DOHH2 (cell line): Measurements from ENCODE around the gene PRR9.
A peak's percentile ranks its signal among the peaks of the same experiment; 100 is the strongest.
"Not testable (repeated sequence)": the region's sequence is repeated elsewhere in the genome, so short reads cannot be mapped to it uniquely, and the experiment has no call there.

ENCODE experiments used
- EZH2phosphoT487 ChIP-seq: fragments of 200-600 bp; sonication (generic); IDR thresholded peaks from 2 replicates; pipeline ENCODE4 v1.6.1; 2017; ENCODE audit warnings: borderline replicate concordance, mild to moderate bottlenecking, antibody characterized with exemption, low read length, moderate library complexity, mixed read lengths
- TF ChIP-seq, protein P1 (sequence below): fragments of 200-600 bp; sonication (generic); IDR thresholded peaks from one replicate; pipeline ENCODE4 v1.5.1; 2014; ENCODE audit warnings: antibody characterized with exemption, mild to moderate bottlenecking, low read depth, low read length; ENCODE audit not compliant: poor library complexity, severe bottlenecking

DNA sequence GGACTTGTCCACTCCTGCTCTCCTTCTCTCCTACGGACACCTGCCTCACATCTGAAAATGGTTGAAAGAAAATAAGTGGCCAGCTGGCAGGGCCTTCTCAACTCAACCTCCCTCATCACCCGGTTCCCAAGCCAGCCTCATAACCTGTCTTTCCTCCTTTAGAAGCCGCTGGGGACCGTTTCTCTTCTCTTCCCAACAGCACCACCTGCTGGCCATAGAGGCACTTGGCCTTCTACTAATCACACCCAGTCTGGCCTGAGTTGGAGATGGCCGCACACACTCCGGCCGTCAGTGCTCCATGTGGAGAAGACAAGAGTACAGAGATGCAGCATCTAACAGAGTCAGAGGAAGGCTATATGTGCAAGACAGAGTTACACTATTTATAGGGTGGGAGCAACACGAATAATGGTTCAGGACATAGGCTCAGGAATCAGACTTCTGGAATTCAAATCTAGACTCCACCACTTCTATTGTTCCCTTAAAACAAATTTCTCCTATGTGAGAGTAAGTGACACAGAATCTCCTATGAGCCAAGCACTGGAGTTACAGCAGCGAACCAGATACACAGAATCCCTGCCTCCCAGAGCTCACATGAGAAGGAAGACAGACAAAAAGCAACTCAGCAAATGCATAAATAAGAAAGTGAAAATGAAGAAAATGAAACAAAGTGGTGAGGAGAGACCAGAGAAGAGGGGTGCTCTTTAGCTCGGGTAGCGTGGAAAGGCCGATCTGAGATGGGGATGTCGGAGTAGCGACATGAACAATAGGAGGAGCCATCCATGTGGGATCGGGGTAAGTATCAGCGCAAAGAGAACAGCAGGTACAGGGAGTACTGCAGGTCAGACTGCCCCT, 5.9 kb downstream of the PRR9 start:
- TF ChIP-seq, protein P1, sequence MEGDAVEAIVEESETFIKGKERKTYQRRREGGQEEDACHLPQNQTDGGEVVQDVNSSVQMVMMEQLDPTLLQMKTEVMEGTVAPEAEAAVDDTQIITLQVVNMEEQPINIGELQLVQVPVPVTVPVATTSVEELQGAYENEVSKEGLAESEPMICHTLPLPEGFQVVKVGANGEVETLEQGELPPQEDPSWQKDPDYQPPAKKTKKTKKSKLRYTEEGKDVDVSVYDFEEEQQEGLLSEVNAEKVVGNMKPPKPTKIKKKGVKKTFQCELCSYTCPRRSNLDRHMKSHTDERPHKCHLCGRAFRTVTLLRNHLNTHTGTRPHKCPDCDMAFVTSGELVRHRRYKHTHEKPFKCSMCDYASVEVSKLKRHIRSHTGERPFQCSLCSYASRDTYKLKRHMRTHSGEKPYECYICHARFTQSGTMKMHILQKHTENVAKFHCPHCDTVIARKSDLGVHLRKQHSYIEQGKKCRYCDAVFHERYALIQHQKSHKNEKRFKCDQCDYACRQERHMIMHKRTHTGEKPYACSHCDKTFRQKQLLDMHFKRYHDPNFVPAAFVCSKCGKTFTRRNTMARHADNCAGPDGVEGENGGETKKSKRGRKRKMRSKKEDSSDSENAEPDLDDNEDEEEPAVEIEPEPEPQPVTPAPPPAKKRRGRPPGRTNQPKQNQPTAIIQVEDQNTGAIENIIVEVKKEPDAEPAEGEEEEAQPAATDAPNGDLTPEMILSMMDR = peak; percentile 69
- not testable (repeated sequence) for TF ChIP-seq EZH2phosphoT487
